HepG2 (cell line): ENCODE results near the gene EEIG1. TPM values are rescaled to one million over a fixed set of nuclear protein-coding genes. Genes with fewer than 3 reads are reported as not detected.

Experiments
- ATAC-seq: fragments of 200-7000 bp; cut with Tn5 transposase; 3 replicates; pipeline ENCODE4 v1.9.1; 2020; ENCODE audit warnings: mild to moderate bottlenecking, moderate library complexity
- BruUV-seq: library from RNA; stranded (reverse); fragments of 400-500 nt; replicated peaks from 2 replicates; lab custom pipeline; 2021; lab: Mats Ljungman, UMichigan
- CTCF ChIA-PET: fragments of 300-600 bp; formaldehyde crosslinking; extraction: SDS; loops from one replicate; lab custom pipeline; 2021; ENCODE audit warnings: low total read pairs, inconsistent platforms, low intra/inter-chr PET ratio; lab: Yijun Ruan, JAX
- POLR2A ChIA-PET: fragments of 350-600 bp; sonication (Branson Sonifier 250); formaldehyde crosslinking; loops from one replicate; lab custom pipeline; 2020; ENCODE audit warnings: antibody characterized with exemption, inconsistent platforms; lab: Yijun Ruan, JAX
- DNase-seq: peaks from one replicate; pipeline ENCODE4 v3.0.0-alpha.2; 2015; ENCODE audit warnings: low spot score
- FAIRE-seq: peaks from 3 replicates; lab custom pipeline; 2011; peaks lifted over from hg19 to GRCh38; lab: Jason Lieb, UNC
- H2AFZ ChIP-seq: one replicate; pipeline ENCODE4 v1.6.1; 2011; ENCODE audit warnings: low read length, inconsistent platforms
- H3K27ac ChIP-seq: fragments of 300-600 bp; 3 replicates; pipeline ENCODE4 v1.8.0; 2011; ENCODE audit warnings: mixed run types, mild to moderate bottlenecking, mixed read lengths, low read length, inconsistent platforms; ENCODE audit not compliant: insufficient read depth; ENCODE audit errors: extremely low read length
- H3K27me3 ChIP-seq, 2 experiments: fragments of 200-600 bp in 1 of 2; 2 replicates in 1 of 2; 3 replicates in 1 of 2; pipeline versions ENCODE4 v1.6.0 to v1.8.0; 2011; ENCODE audit warnings: low read length in 2 of 2, mild to moderate bottlenecking in 2 of 2, moderate library complexity in 2 of 2, inconsistent platforms in 1 of 2; ENCODE audit not compliant: insufficient read depth in 2 of 2, control insufficient read depth in 1 of 2
- H3K36me3 ChIP-seq, 2 experiments: fragments of 200-600 bp in 1 of 2; replicated peaks in 1 of 2; 2 replicates in 1 of 2; 3 replicates in 1 of 2; pipeline versions ENCODE4 v1.5.1 to v1.8.0; 2011; ENCODE audit warnings: low read length in 2 of 2, inconsistent platforms in 1 of 2; ENCODE audit not compliant: insufficient read depth in 2 of 2, control insufficient read depth in 1 of 2
- H3K4me1 ChIP-seq: 2 replicates; pipeline ENCODE4 v1.5.1; 2012; ENCODE audit warnings: low read length, inconsistent platforms; ENCODE audit not compliant: insufficient read depth
- H3K4me2 ChIP-seq: 2 replicates; pipeline ENCODE4 v1.6.0; 2011; ENCODE audit warnings: low read depth, low read length, inconsistent platforms
- H3K4me3 ChIP-seq, 3 experiments: fragments of 200-600 bp in 1 of 3; sonication (generic), shearing (Covaris generic) in 1 of 3; replicated peaks in 1 of 3; 2 replicates each; pipeline ENCODE4 v1.5.1; 2011 to 2016; ENCODE audit warnings: low read length in 3 of 3, inconsistent platforms in 2 of 3, low read depth in 2 of 3, mild to moderate bottlenecking in 2 of 3, control low read depth in 1 of 3, mixed read lengths in 1 of 3; ENCODE audit not compliant: insufficient read depth in 1 of 3
- H3K79me2 ChIP-seq: one replicate; pipeline ENCODE4 v1.6.1; 2011; ENCODE audit warnings: low read length, inconsistent platforms; ENCODE audit not compliant: insufficient read depth
- H3K9ac ChIP-seq: 2 replicates; pipeline ENCODE4 v1.6.0; 2011; ENCODE audit warnings: mild to moderate bottlenecking, low read depth, low read length, inconsistent platforms; ENCODE audit not compliant: insufficient read depth
- H3K9me3 ChIP-seq: 2 replicates; pipeline ENCODE4 v1.5.1; 2012; ENCODE audit warnings: mild to moderate bottlenecking, low read length
- H4K20me1 ChIP-seq: 2 replicates; pipeline ENCODE4 v1.6.0; 2011; ENCODE audit warnings: inconsistent platforms, mild to moderate bottlenecking, low read length, moderate library complexity; ENCODE audit not compliant: insufficient read depth
- MAF1 ChIP-seq: sonication (generic); formaldehyde crosslinking; IDR thresholded peaks from 2 replicates; pipeline ENCODE4 v1.5.0; 2020; ENCODE audit warnings: missing genetic modification reagents, borderline replicate concordance
- ZBTB7B ChIP-seq: sonication (generic); formaldehyde crosslinking; IDR thresholded peaks from 2 replicates; pipeline ENCODE4 v1.4.0; 2020; ENCODE audit warnings: missing genetic modification reagents
- WGBS: methylation state at CpG from one replicate; pipeline ENCODE4 v1.1.6; 2017; ENCODE audit warnings: low lambda C conversion rate; 5-methylcytosine and 5-hydroxymethylcytosine counted together
- in situ Hi-C: cut with HindIII; loops from 2 replicates; pipeline ENCODE4 v1.10.0; 2017; ENCODE audit warnings: low pct_unique_long_range_greater_than_20kb; ENCODE audit not compliant: extremely low pct_ligation_motif_present
- intact Hi-C: fragments of 100-400 bp; cut with micrococcal nuclease; formaldehyde crosslinking; loops from one replicate; pipeline ENCODE4 v1.10.0; 2022; ENCODE audit not compliant: unreplicated experiment
- polyA plus RNA-seq, 8 experiments: library from polyadenylated mRNA; depleted of rRNA in 3 of 8; stranded (reverse) in 7 of 8; unstranded in 1 of 8; fragments of >200 nt; fragmentation: Illumina TruSeq in 4 of 8; extraction: Trizol in 4 of 8; gene quantifications; 2 replicates each; pipeline versions ENCODE4 v1.2.1 to v1.2.3, GENCODE V29; 2011 to 2016; ENCODE audit warnings: low read depth in 4 of 8, missing spikeins in 1 of 8, mixed read lengths in 1 of 8; ENCODE audit not compliant: insufficient read depth in 1 of 8
- total RNA-seq, 5 experiments: library from RNA; depleted of rRNA; stranded (reverse); fragments of >200 nt; fragmentation: Illumina TruSeq; extraction: Trizol; gene quantifications; 2 replicates each; pipeline ENCODE4 v1.2.3, GENCODE V29; 2016; ENCODE audit warnings: low read depth in 1 of 5
- TF ChIP-seq, protein P1 (sequence below): sonication (generic); formaldehyde crosslinking; conservative IDR thresholded peaks from 2 replicates; pipeline ENCODE4 v1.4.0; 2020; ENCODE audit warnings: missing genetic modification reagents
- TF ChIP-seq, protein P2 (sequence below): sonication (generic); formaldehyde crosslinking; IDR thresholded peaks from 2 replicates; pipeline ENCODE4 v1.5.0; 2020; ENCODE audit warnings: mild to moderate bottlenecking, missing genetic modification reagents

The EEIG1 gene
- total and polyA plus RNA-seq, 2 of the 13 experiments (the other 11 are each of a cell fraction or from before 2014, with no cell fraction given) = 16.6 to 25.2 TPM

DNA sequence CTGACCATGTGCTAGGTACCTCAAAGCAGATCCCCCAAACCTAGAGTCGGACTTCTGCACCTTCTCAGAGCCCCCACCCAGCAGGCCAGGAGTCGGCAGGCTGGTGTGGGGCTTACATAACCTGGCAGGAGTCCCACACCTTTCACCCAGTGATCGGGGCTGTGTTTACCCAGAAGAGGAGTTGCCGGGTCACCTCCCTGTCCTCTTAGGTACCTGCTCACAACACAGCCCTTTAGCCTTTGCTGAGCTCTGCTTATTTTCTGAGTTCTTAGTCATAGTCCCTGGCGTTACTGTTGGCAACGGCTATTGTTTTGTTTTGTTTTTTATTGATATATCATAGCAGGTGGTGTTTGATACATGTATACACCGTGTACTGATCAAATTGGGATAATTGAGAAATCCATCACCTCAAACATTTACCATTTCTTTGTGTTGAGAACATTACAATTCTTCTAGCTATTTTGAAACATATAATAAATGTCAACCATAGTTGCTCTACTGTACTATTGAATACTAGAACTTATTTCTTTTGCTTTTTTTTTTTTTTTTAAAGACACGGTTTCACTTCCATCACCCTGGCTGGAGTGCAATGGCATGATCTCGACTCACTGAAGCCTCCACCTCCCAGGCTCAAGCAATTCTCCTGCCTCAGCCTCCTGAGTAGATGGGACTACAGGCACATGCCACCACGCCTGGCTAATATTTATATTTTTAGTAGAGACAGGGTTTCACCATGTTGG, 10.4 kb upstream of the EEIG1 start (continued):
- TF ChIP-seq, protein P1, sequence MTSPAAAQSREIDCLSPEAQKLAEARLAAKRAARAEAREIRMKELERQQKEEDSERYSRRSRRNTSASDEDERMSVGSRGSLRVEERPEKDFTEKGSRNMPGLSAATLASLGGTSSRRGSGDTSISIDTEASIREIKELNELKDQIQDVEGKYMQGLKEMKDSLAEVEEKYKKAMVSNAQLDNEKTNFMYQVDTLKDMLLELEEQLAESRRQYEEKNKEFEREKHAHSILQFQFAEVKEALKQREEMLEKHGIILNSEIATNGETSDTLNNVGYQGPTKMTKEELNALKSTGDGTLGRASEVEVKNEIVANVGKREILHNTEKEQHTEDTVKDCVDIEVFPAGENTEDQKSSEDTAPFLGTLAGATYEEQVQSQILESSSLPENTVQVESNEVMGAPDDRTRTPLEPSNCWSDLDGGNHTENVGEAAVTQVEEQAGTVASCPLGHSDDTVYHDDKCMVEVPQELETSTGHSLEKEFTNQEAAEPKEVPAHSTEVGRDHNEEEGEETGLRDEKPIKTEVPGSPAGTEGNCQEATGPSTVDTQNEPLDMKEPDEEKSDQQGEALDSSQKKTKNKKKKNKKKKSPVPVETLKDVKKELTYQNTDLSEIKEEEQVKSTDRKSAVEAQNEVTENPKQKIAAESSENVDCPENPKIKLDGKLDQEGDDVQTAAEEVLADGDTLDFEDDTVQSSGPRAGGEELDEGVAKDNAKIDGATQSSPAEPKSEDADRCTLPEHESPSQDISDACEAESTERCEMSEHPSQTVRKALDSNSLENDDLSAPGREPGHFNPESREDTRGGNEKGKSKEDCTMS (CRISPR knock-in tag) = no peak
- TF ChIP-seq, all 625 proteins: peak for 142

DNA sequence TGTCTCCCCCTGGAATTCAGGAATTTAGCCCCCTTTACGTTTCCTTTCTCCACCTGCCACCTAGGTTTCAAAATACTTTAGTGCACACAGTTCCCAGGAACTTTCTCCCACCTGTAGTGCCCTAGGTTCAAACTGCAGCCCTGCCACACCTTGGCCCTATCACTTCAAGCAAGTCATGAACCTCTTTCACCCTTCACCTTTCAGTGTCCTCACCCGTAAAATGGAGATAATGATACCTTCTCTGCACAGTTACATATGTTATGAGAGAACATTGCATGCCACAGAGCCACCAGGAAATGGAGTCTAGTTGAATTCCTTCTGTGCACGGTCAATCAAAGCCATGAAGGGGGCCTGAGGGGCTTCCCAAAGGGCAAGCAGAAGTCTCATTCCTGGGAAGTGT, 9.8 kb upstream of the EEIG1 start:
- DNase-seq = no peak
- H3K79me2 ChIP-seq = no peaks in the 10 kb centered on the region
- H3K27me3 ChIP-seq = no peaks in the 10 kb centered on the region
- H4K20me1 ChIP-seq = no peaks in the 10 kb centered on the region
- no peaks in the 10 kb centered on the region for H3K9me3 ChIP-seq
- H2AFZ ChIP-seq = no peak overlapping the region
- peak overlapping the region; percentile 30; the same call in 1 of the 2 replicates for H3K9ac ChIP-seq
- peak; percentile 10; the same call in 2 of the 3 replicates for ATAC-seq
- no TSS peak for BruUV-seq
- H3K36me3 ChIP-seq = no peaks in the 10 kb centered on the region
- peak overlapping the region; percentile 48 for H3K4me2 ChIP-seq
- peak overlapping the region in 1 of 3 experiments; percentile 19; a peak in 1 of 6 replicates for H3K4me3 ChIP-seq
- no peak for FAIRE-seq
- ChIA-PET POLR2A (interaction anchor here (1.5 kb wide), 1 partner anchor 9 kb away, joined by 3 read pairs; no protein-coding TSS in a partner anchor), CTCF (no interaction called here)
- H3K4me1 ChIP-seq = peaks cover 65% of the 10 kb centered on the region
- TF ChIP-seq MAF1 (CRISPR knock-in tag) = no peak
- TF ChIP-seq ZBTB7B (CRISPR knock-in tag) = peak; percentile 68; the same call in 1 of the 2 replicates
- TF ChIP-seq, protein P2, sequence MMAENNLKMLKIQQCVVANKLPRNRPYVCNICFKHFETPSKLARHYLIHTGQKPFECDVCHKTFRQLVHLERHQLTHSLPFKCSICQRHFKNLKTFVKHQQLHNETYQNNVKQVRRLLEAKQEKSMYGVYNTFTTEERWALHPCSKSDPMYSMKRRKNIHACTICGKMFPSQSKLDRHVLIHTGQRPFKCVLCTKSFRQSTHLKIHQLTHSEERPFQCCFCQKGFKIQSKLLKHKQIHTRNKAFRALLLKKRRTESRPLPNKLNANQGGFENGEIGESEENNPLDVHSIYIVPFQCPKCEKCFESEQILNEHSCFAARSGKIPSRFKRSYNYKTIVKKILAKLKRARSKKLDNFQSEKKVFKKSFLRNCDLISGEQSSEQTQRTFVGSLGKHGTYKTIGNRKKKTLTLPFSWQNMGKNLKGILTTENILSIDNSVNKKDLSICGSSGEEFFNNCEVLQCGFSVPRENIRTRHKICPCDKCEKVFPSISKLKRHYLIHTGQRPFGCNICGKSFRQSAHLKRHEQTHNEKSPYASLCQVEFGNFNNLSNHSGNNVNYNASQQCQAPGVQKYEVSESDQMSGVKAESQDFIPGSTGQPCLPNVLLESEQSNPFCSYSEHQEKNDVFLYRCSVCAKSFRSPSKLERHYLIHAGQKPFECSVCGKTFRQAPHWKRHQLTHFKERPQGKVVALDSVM (CRISPR knock-in tag) = 0 out of 2 replicates have a peak, but pooled peaks have one; percentile 2
- 11% methylated on average over 2 of the region's 3 CpGs for WGBS
- intact Hi-C loops (no loop called here), in situ Hi-C loops (no loop called here)
- peak overlapping the region; percentile 58 for H3K27ac ChIP-seq
